AG09309 (cell line): ENCODE data around the gene KRCC1.
"Not testable (repeated sequence)": the region's sequence is repeated elsewhere in the genome, so short reads cannot be mapped to it uniquely, and the experiment has no call there.

Experiments
- DNase-seq: peaks from one replicate; pipeline ENCODE4 v3.0.0-alpha.2; 2010; ENCODE audit warnings: low read depth
- H3K4me3 ChIP-seq: 2 replicates; pipeline ENCODE4 v1.5.1; 2011; ENCODE audit warnings: mild to moderate bottlenecking, low read depth, low read length, moderate library complexity; ENCODE audit not compliant: control insufficient read depth
- TF ChIP-seq, protein P1 (sequence below): IDR thresholded peaks from 2 replicates; pipeline ENCODE4 v1.5.1; 2011; ENCODE audit warnings: mild to moderate bottlenecking, low read depth, low read length, inconsistent platforms; ENCODE audit not compliant: insufficient read depth, control insufficient read depth; ENCODE audit errors: missing control alignments

Gene KRCC1

DNA sequence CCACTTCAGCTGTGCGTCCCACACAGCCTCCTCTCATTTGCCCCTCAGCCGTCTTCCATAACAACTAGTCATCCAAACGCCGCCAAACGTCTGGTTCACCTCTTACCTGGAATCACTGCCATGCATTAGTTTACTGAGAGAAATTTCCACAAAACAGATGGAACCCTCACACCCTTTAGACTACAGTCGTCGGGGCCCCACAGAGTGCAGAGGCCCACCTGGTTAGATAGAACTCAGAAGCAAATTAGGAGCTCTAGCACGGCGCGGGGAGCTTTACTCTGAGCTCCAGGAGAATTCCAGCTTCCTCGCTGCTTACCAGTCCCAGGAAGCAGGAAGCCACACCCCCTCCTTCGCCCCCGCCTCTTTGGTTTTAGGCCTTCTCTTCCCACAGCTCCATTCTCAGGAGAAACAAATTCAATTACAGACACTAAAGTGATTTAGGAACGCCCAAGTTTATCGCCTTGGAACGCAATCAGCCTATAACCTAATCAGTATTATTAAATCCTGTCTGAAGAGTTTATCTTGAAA, 48.6 kb downstream of the KRCC1 start:
- TF ChIP-seq, protein P1, sequence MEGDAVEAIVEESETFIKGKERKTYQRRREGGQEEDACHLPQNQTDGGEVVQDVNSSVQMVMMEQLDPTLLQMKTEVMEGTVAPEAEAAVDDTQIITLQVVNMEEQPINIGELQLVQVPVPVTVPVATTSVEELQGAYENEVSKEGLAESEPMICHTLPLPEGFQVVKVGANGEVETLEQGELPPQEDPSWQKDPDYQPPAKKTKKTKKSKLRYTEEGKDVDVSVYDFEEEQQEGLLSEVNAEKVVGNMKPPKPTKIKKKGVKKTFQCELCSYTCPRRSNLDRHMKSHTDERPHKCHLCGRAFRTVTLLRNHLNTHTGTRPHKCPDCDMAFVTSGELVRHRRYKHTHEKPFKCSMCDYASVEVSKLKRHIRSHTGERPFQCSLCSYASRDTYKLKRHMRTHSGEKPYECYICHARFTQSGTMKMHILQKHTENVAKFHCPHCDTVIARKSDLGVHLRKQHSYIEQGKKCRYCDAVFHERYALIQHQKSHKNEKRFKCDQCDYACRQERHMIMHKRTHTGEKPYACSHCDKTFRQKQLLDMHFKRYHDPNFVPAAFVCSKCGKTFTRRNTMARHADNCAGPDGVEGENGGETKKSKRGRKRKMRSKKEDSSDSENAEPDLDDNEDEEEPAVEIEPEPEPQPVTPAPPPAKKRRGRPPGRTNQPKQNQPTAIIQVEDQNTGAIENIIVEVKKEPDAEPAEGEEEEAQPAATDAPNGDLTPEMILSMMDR = no peak
- no peak overlapping the region for H3K4me3 ChIP-seq
- no peak for DNase-seq

DNA sequence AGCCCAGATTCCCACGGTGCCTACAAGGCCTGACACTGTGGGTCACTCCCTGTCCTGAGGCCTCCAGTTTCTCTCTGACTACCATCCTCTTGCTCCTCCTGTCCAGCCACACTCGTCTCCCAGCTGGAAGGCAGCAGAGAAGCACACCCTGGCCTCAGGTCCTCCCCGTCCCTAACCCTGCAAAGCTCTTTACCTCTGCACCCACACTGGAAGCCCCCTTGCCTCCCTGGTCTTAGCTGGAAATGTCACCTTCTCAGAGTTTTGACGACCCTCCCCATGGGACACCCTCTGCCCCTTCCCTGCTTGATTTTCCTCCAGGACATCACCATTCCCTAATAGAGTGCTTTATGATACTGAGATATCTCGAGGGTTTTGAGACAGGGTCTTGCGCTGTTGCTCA, 49.8 kb downstream of the KRCC1 start:
- TF ChIP-seq, protein P1 = no peak
- DNase-seq = no peak
- H3K4me3 ChIP-seq = no peak overlapping the region

DNA sequence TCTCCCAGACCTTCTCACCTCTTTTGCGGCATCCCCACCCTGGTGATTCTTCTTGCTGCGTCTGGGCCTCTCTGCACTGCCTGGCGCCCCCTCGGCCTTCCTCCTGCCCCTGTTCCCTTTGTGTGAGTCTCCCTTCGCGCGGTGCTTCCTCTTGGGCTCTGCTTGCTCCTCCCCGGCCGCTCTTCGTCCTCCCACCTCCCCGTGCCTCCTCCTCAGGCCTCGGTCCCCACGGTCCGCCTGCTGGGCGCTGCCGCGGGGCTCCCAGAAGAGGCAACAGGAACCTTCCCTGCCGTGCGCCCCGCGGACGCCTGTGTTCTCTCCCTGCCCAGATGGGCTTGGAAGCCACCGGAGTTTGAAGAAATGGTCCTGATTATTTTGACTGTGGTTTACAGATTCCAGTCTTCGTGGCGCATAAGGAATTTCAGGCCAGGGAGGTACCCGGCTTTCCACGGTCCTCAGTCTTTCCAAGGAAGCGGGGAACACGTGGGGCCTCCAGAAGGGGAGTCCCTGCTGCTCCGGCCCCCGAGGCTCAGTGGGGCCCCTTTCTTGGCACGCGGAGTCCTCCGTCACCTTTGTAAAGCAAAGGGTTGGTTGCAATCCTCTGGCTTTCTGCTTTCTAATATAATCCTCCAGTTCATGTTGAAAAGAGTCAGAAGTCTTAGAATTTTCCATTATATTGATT, 52.4 kb downstream of the KRCC1 start:
- TF ChIP-seq, protein P1 = no peak
- DNase-seq = no peak
- no peak overlapping the region for H3K4me3 ChIP-seq

DNA sequence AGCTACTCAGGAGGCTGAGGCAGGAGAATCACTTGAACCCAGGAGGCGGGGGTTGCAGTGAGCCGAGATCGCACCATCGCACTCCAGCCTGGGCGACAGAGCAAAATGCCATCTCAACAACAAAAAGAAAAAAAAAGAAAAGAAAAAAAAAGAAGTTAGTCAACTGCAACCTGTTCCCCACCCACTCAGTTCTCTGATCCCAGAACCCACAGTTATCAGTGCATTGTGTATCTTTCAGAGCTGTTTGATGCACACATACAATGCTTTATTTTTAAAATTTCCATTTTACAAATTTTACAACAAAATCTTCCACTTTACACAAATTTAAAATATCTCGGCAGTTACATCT, 53.2 kb downstream of the KRCC1 start:
- H3K4me3 ChIP-seq = no peak overlapping the region
- no peak for DNase-seq
- TF ChIP-seq, protein P1 = no peak

DNA sequence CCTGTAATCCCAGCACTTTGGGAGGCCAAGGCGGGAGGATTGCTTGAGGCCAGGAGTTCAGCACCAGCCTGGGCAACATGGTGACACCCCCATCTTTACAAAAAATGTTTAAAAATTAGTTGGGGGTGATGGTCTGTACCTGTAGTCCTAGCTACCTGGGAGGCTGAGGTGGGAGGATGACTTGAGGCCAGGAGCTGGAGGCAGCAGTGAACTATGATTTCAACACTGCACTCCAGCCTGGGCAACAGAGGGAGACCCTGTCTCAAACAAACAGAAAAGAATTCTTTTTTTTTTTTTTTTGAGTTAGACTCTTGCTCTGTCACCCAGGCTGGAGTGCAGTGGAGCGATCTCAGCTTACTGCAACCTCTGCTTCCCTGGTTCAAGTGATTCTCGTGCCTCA, 55.1 kb downstream of the KRCC1 start:
- not testable (repeated sequence) for H3K4me3 ChIP-seq, DNase-seq

DNA sequence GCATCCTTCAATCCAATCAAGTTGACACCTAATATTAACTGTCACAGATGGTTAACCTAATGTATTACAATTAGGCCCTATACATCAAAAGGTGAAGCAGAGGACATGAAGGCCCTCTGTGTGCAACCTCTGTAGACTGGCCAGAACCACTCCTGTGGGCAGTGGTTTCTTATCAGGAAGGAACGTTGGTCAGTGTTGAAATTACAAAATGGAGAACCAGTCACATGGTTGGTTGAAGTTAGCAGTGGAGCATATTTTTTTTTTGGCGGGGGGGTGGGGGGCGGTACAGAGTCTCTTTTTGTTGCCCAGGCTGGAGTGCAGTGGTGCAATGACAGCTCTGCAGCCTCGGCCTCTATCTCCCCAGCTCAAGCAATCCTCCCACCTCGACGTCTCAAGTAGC, 59.0 kb downstream of the KRCC1 start:
- DNase-seq = no peak
- TF ChIP-seq, protein P1 = no peak

DNA sequence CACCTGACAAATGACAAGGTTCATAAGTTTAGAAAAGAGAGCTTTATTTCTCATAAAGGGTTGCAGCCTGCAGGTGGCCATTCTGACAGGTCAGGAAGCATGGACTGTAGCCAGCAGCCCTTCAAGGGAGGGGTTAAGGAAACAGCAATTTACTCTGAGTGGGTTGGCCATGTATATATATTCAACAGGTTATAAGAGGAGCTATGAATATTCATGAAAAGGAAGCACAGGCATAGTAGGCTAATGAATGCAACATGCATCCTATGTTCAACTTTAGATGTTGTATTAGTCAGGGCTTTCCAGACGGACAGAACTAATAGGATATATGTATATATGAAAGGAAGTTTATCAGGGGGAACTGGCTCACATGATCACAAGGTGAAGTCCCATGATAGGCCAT, 59.8 kb downstream of the KRCC1 start:
- TF ChIP-seq, protein P1 = no peak
- DNase-seq = no peak
- no peak overlapping the region for H3K4me3 ChIP-seq

More for the DNA sequence above, 59.0 kb downstream of the KRCC1 start:
- H3K4me3 ChIP-seq = no peak overlapping the region

DNA sequence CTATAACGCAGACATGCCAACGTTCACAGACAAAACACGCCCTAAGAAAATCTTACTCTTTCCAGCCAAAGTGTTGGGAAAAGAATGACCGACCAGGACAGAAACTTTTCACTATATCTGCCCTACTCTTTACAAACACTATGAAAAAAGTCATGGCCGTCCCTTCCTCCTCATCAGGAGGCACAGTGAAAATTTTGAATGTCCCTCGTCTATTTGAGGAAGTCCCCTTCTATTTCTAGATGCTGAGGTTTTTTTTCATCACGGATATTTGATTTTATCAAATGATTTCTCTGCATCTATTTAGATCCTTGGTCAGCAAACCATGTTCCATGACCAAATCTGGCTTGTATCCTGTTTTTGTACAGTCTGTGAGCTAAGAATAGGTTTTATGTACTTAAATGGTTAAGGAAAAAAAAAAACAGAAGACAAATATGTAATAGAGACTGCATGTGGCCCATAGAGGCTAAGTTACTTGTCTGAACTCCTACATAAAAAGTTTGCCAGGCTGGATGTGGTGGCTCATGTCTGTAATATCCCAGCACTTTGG, 61.2 kb downstream of the KRCC1 start:
- DNase-seq = not testable (repeated sequence)

DNA sequence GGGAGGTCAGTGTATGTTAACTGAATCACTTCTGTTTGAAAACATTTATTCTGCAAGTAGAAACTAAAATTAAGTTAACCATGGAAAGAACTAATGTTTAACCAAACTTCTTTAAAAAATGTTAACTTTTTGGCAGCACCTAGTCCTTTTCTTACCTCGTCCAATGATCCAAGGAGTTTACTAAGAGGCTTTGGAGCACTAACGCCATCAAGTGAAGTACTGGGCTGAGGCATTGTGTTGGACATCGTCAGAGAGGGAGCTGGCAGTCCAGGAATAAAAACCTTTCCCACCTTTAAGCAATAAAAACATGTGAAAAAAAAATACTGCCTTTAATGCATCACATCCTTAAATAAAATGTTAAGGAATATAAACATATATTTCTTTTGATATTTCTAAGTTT, 63.0 kb downstream of the KRCC1 start:
- not testable (repeated sequence) for DNase-seq, H3K4me3 ChIP-seq

More for the DNA sequence above, 61.2 kb downstream of the KRCC1 start:
- not testable (repeated sequence) for H3K4me3 ChIP-seq

DNA sequence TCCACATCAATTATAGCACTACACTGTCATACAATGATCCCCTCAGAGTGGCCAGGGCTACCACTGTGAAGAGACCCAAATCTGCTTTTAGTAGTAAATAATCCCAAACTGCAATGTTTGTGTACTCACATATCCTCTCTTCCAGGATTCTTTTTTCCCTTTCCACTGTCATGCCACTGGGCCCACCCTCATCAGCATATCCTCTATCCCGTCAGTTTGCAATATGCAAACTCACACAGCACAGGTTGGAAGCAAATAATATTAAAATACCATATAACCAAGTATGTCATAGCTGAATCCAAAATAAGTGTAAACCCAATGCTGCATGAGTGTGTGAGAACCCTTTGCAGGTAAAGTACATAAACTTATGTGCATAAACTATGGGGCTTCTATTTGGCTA, 68.1 kb downstream of the KRCC1 start:
- H3K4me3 ChIP-seq, DNase-seq: not testable (repeated sequence)

DNA sequence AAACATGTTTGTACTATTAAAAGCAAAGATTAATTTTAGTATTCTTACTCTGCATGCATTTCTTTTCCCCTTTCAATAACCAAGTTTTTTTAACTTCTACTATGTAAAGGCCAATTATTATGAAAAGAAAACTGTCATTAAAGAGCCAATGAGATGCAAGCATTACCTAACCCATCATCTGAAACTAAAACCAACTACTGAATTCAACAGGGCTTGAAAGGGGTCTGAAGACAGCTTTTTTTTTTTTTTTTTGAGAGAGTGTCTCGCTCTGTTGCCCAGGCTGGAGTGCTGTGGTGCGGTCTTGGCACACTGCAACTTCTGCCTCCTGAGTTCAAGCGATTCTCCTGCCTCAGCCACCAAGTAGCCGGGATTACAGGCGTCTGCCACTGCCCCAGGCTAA, 69.7 kb downstream of the KRCC1 start:
- not testable (repeated sequence) for DNase-seq, H3K4me3 ChIP-seq
